H9 (cell line): ENCODE results near the gene ETV6. TPM values are rescaled to one million over a fixed set of nuclear protein-coding genes. Genes with fewer than 3 reads are reported as not detected.

Experiments
- DNase-seq: peaks from one replicate; pipeline ENCODE4 v3.0.0-alpha.2; 2017
- H2AFZ ChIP-seq: one replicate; pipeline ENCODE4 v1.6.1; 2013; ENCODE audit warnings: mild to moderate bottlenecking, low read length, control low read depth, moderate library complexity
- H2AK5ac ChIP-seq: 2 replicates; pipeline ENCODE4 v1.6.1; 2013; ENCODE audit warnings: low read length, control low read depth, mixed read lengths; ENCODE audit not compliant: insufficient read length
- H2BK120ac ChIP-seq: one replicate; pipeline ENCODE4 v1.6.1; 2013; ENCODE audit warnings: low read depth, mild to moderate bottlenecking, low read length, control low read depth, inconsistent platforms; ENCODE audit not compliant: poor library complexity, severe bottlenecking
- H2BK12ac ChIP-seq: 2 replicates; pipeline ENCODE4 v1.6.1; 2013; ENCODE audit warnings: low read length, control low read depth, mixed read lengths, low read depth; ENCODE audit not compliant: insufficient read length
- H2BK15ac ChIP-seq: 2 replicates; pipeline ENCODE4 v1.6.1; 2013; ENCODE audit warnings: low read depth, low read length, control low read depth
- H2BK20ac ChIP-seq: one replicate; pipeline ENCODE4 v1.6.1; 2013; ENCODE audit warnings: low read depth, mild to moderate bottlenecking, low read length, control low read depth, inconsistent platforms; ENCODE audit not compliant: poor library complexity, severe bottlenecking
- H2BK5ac ChIP-seq: 2 replicates; pipeline ENCODE4 v1.6.1; 2013; ENCODE audit warnings: low read length, control low read depth, mixed read lengths; ENCODE audit not compliant: insufficient read length
- H3K14ac ChIP-seq: 2 replicates; pipeline ENCODE4 v1.6.1; 2013; ENCODE audit warnings: low read length, control low read depth; ENCODE audit not compliant: insufficient read depth
- H3K18ac ChIP-seq: 2 replicates; pipeline ENCODE4 v1.6.1; 2013; ENCODE audit warnings: low read depth, mild to moderate bottlenecking, mixed read lengths, low read length, control low read depth; ENCODE audit not compliant: insufficient read length
- H3K23ac ChIP-seq: 2 replicates; pipeline ENCODE4 v1.6.1; 2013; ENCODE audit warnings: low read length, control low read depth, mixed read lengths, low read depth; ENCODE audit not compliant: insufficient read length
- H3K23me2 ChIP-seq: 2 replicates; pipeline ENCODE4 v1.6.1; 2013; ENCODE audit warnings: low read depth, mild to moderate bottlenecking, mixed read lengths, low read length, control low read depth; ENCODE audit not compliant: insufficient read length, poor library complexity, severe bottlenecking
- H3K27ac ChIP-seq: 2 replicates; pipeline ENCODE4 v1.5.1; 2013; ENCODE audit warnings: low read length, control low read depth, mixed read lengths, low read depth; ENCODE audit not compliant: insufficient read length
- H3K27me3 ChIP-seq: 2 replicates; pipeline ENCODE4 v1.6.1; 2013; ENCODE audit warnings: low read length, control low read depth, inconsistent platforms; ENCODE audit not compliant: insufficient read depth
- H3K4ac ChIP-seq: 2 replicates; pipeline ENCODE4 v1.6.1; 2013; ENCODE audit warnings: low read depth, mild to moderate bottlenecking, control low read depth, inconsistent platforms, low read length, moderate library complexity
- H3K4me1 ChIP-seq: 2 replicates; pipeline ENCODE4 v1.6.1; 2013; ENCODE audit warnings: low read length, control low read depth, inconsistent platforms; ENCODE audit not compliant: insufficient read depth
- H3K4me2 ChIP-seq: 2 replicates; pipeline ENCODE4 v1.6.1; 2013; ENCODE audit warnings: low read length, control low read depth, mixed read lengths; ENCODE audit not compliant: insufficient read length, insufficient read depth
- H3K56ac ChIP-seq: 2 replicates; pipeline ENCODE4 v1.6.1; 2013; ENCODE audit warnings: low read depth, mild to moderate bottlenecking, mixed read lengths, low read length, control low read depth; ENCODE audit not compliant: insufficient read length
- H3K79me1 ChIP-seq: 2 replicates; pipeline ENCODE4 v1.6.1; 2013; ENCODE audit warnings: low read depth, mild to moderate bottlenecking, moderate library complexity, low read length, control low read depth, inconsistent platforms; ENCODE audit not compliant: insufficient read depth, poor library complexity, severe bottlenecking
- H3K79me2 ChIP-seq: 2 replicates; pipeline ENCODE4 v1.6.1; 2013; ENCODE audit warnings: low read length, control low read depth, inconsistent platforms; ENCODE audit not compliant: insufficient read depth
- H3K9ac ChIP-seq: 2 replicates; pipeline ENCODE4 v1.6.1; 2013; ENCODE audit warnings: low read length, control low read depth, mixed read lengths; ENCODE audit not compliant: insufficient read length; ENCODE audit errors: extremely low read depth
- H3K9me3 ChIP-seq: one replicate; pipeline ENCODE4 v1.6.1; 2013; ENCODE audit warnings: low read depth, low read length, inconsistent platforms; ENCODE audit not compliant: control insufficient read depth
- H3T11ph ChIP-seq: one replicate; pipeline ENCODE4 v1.6.1; 2013; ENCODE audit warnings: mild to moderate bottlenecking, low read length, control low read depth, inconsistent platforms
- H4K20me1 ChIP-seq: one replicate; pipeline ENCODE4 v1.6.1; 2013; ENCODE audit not compliant: control insufficient read depth, insufficient read length, insufficient read depth
- H4K5ac ChIP-seq: 2 replicates; pipeline ENCODE4 v1.6.1; 2013; ENCODE audit warnings: low read depth, mild to moderate bottlenecking, mixed read lengths, low read length, control low read depth; ENCODE audit not compliant: insufficient read length
- H4K8ac ChIP-seq: replicated peaks from 2 replicates; pipeline ENCODE4 v1.6.1; 2013; ENCODE audit warnings: low read length, control low read depth, mixed read lengths, low read depth; ENCODE audit not compliant: insufficient read length
- H4K91ac ChIP-seq: 2 replicates; pipeline ENCODE4 v1.6.1; 2013; ENCODE audit warnings: low read depth, mild to moderate bottlenecking, moderate library complexity, mixed read lengths, low read length, control low read depth; ENCODE audit not compliant: insufficient read length
- H3K27ac Mint-ChIP-seq, 3 experiments: 2 replicates in 2 of 3; 3 replicates in 1 of 3; pipeline ENCODE4 v1.8.0; 2020 to 2021; ENCODE audit warnings: mixed read lengths in 3 of 3, mild to moderate bottlenecking in 1 of 3, moderate library complexity in 1 of 3
- H3K27me3 Mint-ChIP-seq: 2 replicates; pipeline ENCODE4 v1.8.0; 2021; ENCODE audit warnings: low read depth, mild to moderate bottlenecking, moderate library complexity, mixed read lengths
- H3K36me3 Mint-ChIP-seq, 3 experiments: 2 replicates in 2 of 3; 3 replicates in 1 of 3; pipeline ENCODE4 v1.8.0; 2020 to 2021; ENCODE audit warnings: low read depth in 3 of 3, mixed read lengths in 3 of 3; ENCODE audit not compliant: insufficient read depth in 1 of 3
- H3K4me1 Mint-ChIP-seq, 2 experiments: 2 replicates each; pipeline ENCODE4 v1.8.0; 2020; ENCODE audit warnings: mixed read lengths in 2 of 2
- H3K4me3 Mint-ChIP-seq, 2 experiments: 2 replicates in 1 of 2; 3 replicates in 1 of 2; pipeline ENCODE4 v1.8.0; 2020 to 2021; ENCODE audit warnings: mild to moderate bottlenecking in 2 of 2, mixed read lengths in 2 of 2, moderate library complexity in 1 of 2
- H3K9me3 Mint-ChIP-seq, 2 experiments: 2 replicates in 1 of 2; 3 replicates in 1 of 2; pipeline ENCODE4 v1.8.0; 2020; ENCODE audit warnings: mild to moderate bottlenecking in 2 of 2, mixed read lengths in 2 of 2, moderate library complexity in 1 of 2
- WGBS: extraction: QIAGEN DNeasy Blood & Tissue Kit; methylation state at CpG from one replicate; pipeline ENCODE4 v1.1.7; 2013; ENCODE audit warnings: missing lambda C conversion rate, low lambda C conversion rate, mixed read lengths; ENCODE audit not compliant: insufficient read length; ENCODE audit errors: extremely low coverage; 5-methylcytosine and 5-hydroxymethylcytosine counted together
- total RNA-seq: library from RNA; stranded (reverse); gene quantifications from 2 replicates; pipeline ENCODE4 v1.2.1, GENCODE V29; 2021
- TF ChIP-seq, protein P1 (sequence below): fragments of 200-600 bp; sonication (generic); conservative IDR thresholded peaks from 3 replicates; pipeline ENCODE4 v1.8.0; 2021; ENCODE audit warnings: antibody characterized with exemption, mild to moderate bottlenecking

Gene ETV6
- total RNA-seq, 1 experiment from 2014 or later, result 28.7 TPM

DNA sequence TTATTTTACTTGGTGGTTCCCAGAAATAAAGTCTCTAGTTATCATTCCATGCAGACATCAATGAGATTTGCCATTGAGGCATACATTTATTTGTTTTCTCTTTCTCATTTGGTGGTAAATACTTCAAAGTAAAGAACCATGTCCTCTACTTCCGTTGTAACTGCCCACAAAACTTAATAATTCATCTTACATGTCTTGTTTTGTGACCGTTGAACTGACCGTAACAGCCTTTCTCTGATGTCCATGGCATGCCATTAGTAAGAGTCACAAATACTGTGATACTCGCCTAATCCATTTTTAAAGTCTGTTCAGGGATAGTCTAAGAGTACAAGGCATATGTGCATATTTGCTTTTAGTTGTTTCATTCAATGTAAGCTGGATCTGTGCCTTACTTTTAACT is 145.3 kb downstream of the ETV6 start:
- H3K9ac ChIP-seq, result no peak overlapping the region
- H4K5ac ChIP-seq, result no peak overlapping the region
- H3K27me3 ChIP-seq, result no peaks in the 10 kb centered on the region
- Mint-ChIP-seq H3K4me3 (no peak overlapping the region), H3K36me3 (peaks cover 0 to 8% (median 2%) of the 10 kb centered on the region in 3 experiments; a peak in 5 of 7 replicates), H3K9me3 (no peaks in the 10 kb centered on the region), H3K27me3 (no peaks in the 10 kb centered on the region), H3K4me1 (peaks cover 20 to 30% of the 10 kb centered on the region in 2 experiments), H3K27ac (no peak overlapping the region)
- H4K8ac ChIP-seq, result no peak overlapping the region
- H3K9me3 ChIP-seq, result no peaks in the 10 kb centered on the region
- no peak overlapping the region for H2AK5ac ChIP-seq
- no peaks in the 10 kb centered on the region for H3K79me1 ChIP-seq
- H3K23me2 ChIP-seq, result no peaks in the 10 kb centered on the region
- no peak overlapping the region for H3K18ac ChIP-seq
- H3K4me1 ChIP-seq, result peaks cover 6% of the 10 kb centered on the region
- TF ChIP-seq, protein P1, sequence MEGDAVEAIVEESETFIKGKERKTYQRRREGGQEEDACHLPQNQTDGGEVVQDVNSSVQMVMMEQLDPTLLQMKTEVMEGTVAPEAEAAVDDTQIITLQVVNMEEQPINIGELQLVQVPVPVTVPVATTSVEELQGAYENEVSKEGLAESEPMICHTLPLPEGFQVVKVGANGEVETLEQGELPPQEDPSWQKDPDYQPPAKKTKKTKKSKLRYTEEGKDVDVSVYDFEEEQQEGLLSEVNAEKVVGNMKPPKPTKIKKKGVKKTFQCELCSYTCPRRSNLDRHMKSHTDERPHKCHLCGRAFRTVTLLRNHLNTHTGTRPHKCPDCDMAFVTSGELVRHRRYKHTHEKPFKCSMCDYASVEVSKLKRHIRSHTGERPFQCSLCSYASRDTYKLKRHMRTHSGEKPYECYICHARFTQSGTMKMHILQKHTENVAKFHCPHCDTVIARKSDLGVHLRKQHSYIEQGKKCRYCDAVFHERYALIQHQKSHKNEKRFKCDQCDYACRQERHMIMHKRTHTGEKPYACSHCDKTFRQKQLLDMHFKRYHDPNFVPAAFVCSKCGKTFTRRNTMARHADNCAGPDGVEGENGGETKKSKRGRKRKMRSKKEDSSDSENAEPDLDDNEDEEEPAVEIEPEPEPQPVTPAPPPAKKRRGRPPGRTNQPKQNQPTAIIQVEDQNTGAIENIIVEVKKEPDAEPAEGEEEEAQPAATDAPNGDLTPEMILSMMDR, result no peak
- no peak overlapping the region for H2BK5ac ChIP-seq
- H2BK120ac ChIP-seq, result no peak overlapping the region
- no peak overlapping the region for H3K4me2 ChIP-seq
- H3K79me2 ChIP-seq, result no peaks in the 10 kb centered on the region
- H3K27ac ChIP-seq, result no peak overlapping the region
- no peak overlapping the region for H3K14ac ChIP-seq
- no peak overlapping the region for H2BK20ac ChIP-seq
- H3K23ac ChIP-seq, result no peak overlapping the region
- no peak overlapping the region for H2BK15ac ChIP-seq
- WGBS, result no CpG with 5 or more reads among the region's 4 CpGs
- no peak overlapping the region for H2AFZ ChIP-seq
- no peak overlapping the region for H4K91ac ChIP-seq
- H4K20me1 ChIP-seq, result no peaks in the 10 kb centered on the region
- no peak overlapping the region for H3T11ph ChIP-seq
- no peak for DNase-seq
- no peak overlapping the region for H2BK12ac ChIP-seq
- no peak overlapping the region for H3K4ac ChIP-seq
- H3K56ac ChIP-seq, result no peak overlapping the region
